GM12873 (cell line): ENCODE measurements around the gene RPS6KA5.

ENCODE experiments used
- CTCF ChIP-seq: IDR thresholded peaks from 2 replicates; pipeline ENCODE4 v1.5.1; 2012; ENCODE audit warnings: low read depth, mild to moderate bottlenecking, moderate library complexity, low read length, control low read depth; ENCODE audit not compliant: insufficient read depth; ENCODE audit errors: missing control alignments

RPS6KA5 gene

GRCh38 chr14:90818715-90819114 is 241.7 kb downstream of the RPS6KA5 start:
- no peak for TF ChIP-seq CTCF

- no peak for TF ChIP-seq CTCF
These were observed 243.6 kb downstream of the RPS6KA5 start for GRCh38 chr14:90816681-90817436.

- TF ChIP-seq CTCF, result peak; percentile 27
These were observed 244.4 kb downstream of the RPS6KA5 start, which contains the start of gene TTC7B for GRCh38 chr14:90815822-90816662. Gene TTC7B, minus strand, starts transcription at chr14:90816430. Its CDS starts 135 bp downstream, at chr14:90816295.

- TF ChIP-seq CTCF, result no peak
These were observed 244.9 kb downstream of the RPS6KA5 start for GRCh38 chr14:90815572-90815821.

GRCh38 chr14:90814806-90815571 is 245.5 kb downstream of the RPS6KA5 start:
- TF ChIP-seq CTCF, result no peak

- no peak for TF ChIP-seq CTCF
These were observed 247.0 kb downstream of the RPS6KA5 start for GRCh38 chr14:90813442-90813841.

- no peak for TF ChIP-seq CTCF
These were observed 248.3 kb downstream of the RPS6KA5 start for GRCh38 chr14:90812109-90812508.
